CD4-positive, alpha-beta T cell treated with Interleukin-2 at 100 ng/mL for 4 hours (primary cell): Measurements from ENCODE around the gene ANKS4B.
"Not testable (repeated sequence)": the region's sequence is repeated elsewhere in the genome, so short reads cannot be mapped to it uniquely, and the experiment has no call there.

Experiments used
- DNase-seq: peaks from one replicate; pipeline ENCODE4 v3.0.0-alpha.2; 2020; ENCODE audit warnings: low spot score

ANKS4B gene

DNA sequence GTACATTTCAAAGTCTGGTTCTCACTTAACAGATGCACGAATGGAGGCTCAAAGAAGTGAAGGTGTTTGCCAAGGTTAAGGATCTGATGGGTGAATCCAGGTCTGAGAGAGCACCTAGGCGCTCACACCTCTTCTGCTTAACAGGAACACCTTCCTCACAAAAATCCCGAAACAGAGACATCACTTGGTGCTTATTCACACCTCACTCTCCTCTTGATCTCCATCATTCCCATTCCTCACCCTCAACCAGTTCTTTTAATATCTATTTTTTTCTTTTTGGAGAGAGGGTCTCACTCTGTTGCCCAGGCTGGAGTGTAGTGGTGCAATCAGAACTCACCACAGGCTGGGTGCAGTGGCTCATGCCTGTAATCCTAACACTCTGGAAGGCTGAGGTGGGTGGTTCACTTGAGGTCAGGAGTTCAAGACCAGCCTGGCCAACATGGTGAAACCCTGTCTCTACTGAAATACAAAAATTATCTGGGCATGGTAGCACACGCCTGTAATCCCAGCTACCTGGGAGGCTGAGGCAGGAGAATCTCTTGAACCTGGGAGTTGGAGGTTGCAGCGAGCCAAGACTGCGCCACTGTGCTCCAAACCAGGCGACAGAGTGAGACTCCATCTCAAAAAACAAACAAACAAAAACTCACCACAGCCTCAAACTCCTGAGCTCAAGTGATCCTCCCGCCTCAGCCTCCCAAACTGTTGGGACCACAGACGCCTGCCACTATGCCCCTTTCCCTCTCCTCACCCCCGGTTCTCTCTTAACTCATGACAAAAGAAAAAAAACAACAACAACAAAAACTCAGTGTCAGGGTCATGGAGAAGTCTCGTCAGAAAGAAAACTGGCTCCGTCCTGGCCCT is 29.5 kb downstream of the ANKS4B start:
- no peak for DNase-seq

DNA sequence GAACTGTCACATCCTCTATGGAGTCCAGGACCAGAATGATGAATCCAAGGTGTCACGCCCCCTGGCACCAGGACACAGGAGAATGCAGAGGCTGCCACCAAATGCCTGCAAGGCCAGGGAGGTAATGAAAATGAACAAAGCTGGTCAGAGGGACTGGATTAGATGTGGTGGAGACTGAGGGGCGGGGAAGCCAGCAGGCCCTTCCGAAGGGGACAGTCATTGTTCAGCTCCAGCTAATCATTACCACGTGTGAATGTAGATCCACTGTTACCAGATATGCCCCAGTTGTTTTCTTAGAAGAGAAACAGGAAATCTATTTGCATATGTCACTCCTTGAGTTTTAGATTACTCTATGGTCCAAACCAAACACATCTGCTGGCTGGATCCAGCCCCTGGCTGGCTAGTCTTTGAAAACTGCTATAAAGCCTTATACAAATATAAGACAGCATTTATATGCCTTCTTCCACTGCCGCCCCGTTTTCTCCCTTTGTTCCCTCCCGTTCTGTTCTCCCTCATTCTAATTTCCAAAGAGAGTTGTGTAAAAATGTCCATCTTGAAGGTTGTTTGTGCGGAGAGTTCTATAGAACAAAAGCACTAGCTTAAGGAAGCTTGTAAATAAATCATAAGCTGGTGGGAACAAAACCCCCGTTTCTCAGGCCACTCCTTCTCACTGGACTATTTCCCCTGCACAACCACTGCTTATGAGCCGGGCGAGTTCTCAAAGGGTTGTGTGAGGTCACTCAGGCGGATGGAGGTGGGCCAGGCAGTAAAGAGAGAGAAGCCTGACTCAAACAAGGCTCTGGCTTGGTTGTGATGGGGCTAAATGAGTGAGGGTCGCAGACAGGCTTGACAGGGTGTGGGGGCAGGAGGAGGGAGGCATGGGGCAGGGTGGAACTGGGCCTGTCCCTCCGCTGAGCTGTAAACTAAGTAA is 30.4 kb downstream of the ANKS4B start:
- DNase-seq = no peak

DNA sequence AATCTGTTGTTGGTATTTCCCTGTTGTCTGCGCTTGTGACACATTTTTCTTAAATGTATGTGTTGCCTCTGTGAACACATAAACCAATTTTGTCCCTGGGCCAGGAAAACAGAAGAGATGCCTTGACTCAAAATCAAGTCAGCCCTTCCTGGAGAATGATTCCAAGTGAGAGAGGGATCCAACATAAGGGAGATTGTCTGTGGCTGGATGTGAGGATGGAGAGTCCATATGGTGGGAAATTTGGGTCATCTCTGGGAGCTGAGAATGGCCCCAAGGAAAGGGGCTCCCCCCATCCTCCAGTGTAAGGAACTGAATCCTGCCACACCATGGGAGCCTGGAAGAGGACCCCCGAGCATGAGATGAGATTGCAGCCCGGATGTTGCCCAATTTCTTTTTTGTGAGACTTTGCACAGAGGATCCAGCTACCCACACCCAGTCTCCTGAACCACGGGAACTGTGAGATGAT is 31.1 kb downstream of the ANKS4B start:
- DNase-seq = no peak

DNA sequence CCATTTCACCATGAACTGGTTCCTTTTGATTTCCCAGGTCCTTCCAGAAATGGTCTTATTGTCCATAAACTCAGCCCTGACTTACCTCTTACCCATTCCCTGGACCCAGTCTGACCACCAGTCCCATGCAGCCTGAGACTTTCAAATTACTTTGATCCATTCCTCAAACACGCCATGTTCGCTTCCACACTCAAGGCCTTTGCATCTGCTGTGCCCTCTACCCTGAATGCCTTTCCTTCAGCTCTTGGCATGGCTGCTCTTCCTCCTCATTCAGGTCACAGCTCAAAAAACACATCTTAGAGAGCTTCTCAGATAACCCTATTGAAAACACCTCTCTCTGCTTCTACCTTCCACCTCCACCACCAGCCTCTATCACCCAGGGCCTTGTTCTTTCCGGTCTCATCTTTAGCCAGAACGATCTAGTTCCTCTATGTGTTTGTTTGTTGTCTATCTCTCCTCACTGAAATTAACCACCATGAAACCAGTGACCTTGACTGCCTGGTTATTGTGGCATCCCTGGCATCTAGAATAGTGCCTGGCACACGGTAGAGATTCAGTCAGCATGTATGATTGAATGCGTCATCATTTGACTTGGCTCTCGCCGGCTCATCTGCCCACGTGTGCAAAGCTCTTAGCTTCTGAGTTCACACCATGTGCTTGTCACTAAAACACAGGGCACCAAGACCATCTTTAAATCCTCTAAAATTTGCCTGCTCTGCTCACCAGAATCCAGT is 31.8 kb downstream of the ANKS4B start:
- no peak for DNase-seq

DNA sequence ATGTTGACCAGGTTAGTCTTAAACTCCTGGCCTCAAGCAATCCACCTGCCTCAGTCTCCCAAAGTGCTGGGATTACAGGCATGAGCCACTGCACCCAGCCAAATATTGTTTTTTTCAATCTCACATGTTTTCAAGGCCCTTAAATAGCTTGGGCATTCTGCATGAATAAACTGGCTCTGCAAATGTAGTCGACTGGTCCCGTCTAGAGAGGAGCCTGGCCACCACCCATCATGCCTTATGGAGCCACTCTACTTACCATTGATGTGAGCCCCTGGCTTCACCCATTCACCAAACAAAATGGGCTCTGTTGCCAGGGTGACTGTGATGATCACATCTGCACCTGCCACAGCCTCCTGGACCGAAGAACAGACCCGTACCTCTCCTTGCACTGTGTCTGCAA is 33.8 kb downstream of the ANKS4B start:
- no peak for DNase-seq

DNA sequence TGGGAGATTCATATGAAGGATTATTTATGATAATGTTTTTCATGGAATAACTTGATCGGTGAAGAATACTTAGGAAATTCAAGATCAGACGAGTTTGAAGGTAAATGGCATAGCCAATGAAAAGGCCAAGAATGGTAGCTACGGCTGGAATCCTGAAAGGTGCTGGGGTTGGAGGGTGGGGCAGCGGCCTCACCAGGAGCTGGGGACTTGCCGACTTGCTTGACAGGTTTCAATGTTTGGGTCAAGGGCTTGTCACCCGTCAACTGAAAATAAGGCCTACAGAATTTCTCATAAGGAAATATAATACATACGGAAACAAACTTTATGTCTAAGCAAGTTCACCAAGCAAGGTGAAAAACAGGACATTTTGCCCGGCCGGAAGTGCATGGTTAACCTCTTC is 34.7 kb downstream of the ANKS4B start:
- DNase-seq = no peak

DNA sequence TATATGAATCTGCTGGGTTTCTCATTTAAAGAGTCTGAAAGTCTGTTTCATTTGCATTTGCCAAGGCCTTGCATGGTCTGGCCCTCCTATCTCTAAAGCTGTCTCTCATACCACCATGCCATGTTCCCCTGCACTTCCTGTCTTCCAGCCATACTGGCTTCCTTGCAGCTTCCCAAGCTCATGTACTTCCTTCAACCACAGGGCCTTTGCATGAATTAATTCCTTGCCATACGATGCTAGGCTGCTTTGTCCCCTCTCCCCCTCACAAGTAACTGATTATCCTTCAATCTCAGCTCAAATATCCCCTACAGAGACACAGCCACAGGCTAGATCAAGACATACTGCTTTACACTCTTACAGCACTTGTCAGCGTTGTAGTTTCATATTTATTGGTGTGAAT is 38.8 kb downstream of the ANKS4B start:
- DNase-seq = no peak

DNA sequence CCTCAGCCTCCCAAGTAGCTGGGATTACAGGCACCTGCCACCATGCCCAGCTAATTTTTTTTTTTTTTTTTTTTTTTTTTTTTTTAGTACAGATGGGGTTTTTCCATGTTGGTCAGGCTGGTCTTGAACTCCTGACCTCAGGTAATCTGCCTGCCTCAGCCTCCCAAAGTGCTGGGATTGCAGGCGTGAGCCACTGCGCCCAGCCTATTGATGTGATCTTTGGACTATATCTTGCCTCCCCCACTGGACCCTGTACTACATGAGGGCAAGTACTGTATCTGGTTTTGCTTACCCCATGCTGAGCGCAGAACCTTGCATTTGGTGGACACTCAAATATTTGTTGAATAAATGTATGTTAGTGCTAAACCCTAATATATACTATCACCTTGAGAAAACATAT is 39.3 kb downstream of the ANKS4B start:
- DNase-seq = not testable (repeated sequence)

DNA sequence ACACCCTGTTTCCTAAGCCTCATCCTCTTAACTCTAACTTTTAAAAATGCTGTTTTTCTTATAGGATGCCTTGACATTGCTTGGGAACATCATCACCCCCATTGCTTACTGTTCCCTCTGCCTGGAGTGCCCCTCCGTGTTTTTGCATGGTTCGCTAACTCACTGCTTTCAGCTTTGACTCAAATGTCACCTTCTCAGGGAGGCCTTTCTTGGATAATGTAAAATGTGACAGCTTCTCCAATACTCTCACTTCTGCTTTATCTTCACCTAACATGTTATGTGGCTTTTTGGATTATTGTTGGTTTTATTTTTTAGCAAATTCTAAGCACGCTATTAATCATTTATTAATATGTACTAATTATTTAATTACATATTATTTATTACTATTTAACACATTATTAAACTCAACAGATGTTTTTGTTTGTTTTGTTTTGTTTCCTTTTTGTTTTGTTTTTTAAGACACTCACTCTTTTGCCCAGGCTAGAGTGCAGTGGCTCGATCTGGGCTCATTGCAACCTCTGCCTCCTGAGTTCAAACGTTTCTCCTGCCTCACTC is 40.8 kb downstream of the ANKS4B start:
- no peak for DNase-seq

DNA sequence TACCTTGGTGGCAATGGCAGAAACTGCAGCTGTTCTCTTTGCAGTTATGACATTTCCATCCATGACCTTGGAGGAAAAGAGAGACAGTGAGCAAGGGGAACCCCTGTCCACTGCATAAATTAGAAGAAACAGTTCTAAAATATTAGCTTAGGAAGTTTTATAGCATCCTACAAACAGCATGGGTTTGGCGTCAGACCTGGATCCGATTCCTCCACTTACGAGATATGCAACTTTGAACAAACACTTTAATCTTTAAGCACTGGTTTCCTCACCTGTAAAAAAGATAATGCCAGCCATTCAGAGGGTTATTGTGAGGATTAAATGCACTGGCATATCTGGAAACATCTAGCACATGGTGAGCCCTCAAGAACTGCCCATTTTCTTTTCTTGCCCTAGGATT is 42.0 kb downstream of the ANKS4B start:
- no peak for DNase-seq

DNA sequence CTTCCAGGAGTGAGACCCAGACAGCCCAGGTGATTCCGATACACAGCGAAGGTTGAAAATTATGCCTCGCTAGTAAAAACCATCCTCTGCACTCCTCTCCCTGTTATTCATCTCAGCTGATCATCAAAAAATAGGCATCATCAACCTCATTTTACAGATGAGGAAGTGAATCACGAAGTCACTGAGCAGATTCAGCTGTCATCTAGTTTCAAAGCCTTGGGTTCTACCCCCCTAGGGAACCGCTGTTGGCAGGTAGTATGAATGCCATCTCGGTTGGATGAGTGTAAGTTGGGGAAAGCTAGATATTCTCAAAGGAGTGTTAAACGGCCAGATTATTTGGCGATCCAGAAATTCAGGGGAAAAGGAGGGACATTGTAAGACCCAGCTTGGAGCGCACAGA is 42.6 kb downstream of the ANKS4B start:
- no peak for DNase-seq

DNA sequence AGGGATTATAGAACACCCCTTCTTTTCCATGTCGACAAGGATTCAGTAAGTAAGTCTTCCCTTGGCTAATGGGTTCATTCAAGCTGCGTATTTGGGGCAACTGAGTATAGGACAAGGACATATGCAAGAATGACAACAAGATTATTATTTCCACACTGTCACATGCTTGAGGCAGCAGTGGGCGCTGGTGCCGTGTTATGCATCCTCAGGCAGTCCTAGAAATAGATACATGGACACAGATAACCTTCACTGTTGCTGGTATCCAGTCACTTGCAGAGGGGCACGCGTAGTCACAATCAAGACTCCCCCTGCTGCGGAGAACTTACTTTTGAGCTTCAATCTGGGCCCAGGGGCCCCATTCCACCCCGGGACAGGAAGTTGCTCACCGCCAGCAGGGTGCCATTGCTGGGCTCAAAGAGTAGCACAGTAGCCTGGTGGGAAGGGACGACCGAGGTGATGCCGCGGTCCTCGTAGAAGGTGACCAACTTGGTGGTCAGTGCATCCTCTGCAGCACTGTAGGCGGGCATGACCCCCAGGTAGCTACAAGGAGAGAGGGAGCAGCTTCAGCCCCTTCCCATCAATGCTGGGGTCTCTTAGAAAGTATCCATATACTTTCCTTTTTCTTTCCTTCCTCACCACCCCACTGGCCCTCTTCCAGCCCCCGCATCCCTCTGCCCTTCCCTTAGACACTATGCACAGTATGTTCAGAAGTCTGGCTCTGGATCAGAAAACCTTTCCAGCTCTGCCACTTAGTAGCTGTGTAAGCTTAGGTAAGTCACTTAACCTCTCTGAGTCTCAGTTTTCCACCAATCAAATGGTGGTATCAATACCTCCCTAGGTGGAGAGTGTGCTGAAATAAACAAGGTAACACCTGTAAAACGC is 43.8 kb downstream of the ANKS4B start:
- DNase-seq = no peak

DNA sequence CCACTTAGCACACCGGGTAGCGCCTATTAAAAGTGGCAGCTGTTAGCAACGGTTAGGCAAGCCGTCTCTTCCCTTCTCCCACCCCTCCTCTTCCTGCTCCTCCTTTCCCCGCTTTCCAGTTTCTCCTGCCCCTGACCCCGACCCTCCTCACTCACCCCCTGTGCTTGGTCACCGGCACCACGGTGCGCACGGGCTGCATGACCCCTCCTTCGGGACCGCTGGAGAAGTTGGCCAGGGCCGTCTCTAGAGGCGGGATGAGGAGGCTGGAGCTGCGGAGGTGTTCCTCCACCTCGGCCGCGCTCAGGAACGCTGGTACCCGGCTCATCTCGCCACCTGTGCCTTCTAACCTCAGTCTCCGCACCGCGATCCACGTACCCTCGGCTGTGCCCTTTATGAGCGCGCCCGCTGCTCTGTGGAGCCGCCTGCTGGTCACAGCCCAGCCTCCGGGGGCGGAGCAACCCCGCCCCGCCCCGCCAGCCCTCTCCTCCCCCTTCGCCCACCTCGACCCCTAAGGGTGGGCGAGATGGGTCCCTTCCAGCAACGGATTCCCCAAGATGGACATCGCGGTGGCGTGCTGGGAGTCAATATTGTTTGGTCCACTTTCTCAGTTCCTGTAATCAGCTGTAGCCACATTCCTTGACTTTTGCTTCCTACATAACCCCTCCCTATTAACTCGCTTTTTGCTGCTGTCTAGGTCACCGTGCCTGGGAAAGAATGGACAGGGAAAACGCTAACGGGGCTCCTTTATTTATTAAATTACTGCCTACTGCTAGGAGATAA is 44.6 kb downstream of the ANKS4B start, which contains the start of gene CRYM:
Gene CRYM (minus strand): TSS at position 364 of the 780 bp plus-strand sequence. CDS start 39 bp downstream, at position 325.
- DNase-seq = no peak

DNA sequence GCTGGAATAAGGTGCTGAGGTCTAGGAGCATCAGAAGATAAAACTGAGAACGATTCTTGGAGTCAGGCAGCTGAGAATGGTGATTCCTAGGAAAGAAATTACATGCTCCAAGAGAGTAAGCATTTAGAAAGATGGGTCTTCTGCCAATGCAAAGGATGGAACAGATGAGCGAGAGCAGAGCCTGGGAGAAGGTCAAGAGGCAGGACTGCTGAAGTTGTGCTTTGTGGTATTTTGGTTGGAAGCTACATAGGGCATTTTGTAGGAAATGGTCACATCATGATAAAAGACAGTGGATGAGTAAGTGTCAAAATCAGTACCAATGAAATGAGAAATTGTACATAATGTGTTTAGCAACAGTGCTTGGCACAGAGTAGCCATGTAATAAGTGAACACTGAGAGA is 46.0 kb downstream of the ANKS4B start:
- no peak for DNase-seq

DNA sequence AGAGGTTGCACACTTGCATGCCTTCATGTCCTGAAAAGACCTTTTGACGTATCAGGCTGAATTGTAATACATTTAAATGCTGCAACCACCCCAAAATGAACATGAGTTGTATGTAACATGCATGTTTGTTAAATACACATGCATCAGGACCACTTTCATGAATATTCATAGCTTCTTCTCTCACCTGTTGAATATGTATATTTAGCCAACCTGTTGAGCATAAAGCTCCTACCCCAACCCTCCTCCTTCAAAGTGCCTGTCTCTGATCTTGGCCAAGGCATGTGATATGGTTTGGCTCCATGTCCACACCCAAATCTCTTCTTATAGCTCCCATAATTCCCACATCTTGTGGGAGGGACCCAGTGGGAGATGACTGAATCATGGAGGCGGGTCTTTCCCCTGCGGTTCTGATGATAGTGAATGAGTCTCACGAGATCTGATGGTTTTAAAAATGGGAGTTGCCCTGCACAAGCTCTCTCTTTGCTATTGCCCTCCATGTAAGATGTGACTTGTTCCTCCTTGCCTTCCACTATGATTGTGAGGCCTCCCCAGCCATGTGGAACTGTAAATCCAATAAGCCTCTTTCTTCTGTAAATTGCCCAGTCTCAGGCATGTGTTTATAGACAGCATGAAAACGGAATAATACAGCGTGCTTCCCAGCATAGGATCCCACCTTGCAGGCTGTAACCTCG is 48.3 kb downstream of the ANKS4B start:
- no peak for DNase-seq

DNA sequence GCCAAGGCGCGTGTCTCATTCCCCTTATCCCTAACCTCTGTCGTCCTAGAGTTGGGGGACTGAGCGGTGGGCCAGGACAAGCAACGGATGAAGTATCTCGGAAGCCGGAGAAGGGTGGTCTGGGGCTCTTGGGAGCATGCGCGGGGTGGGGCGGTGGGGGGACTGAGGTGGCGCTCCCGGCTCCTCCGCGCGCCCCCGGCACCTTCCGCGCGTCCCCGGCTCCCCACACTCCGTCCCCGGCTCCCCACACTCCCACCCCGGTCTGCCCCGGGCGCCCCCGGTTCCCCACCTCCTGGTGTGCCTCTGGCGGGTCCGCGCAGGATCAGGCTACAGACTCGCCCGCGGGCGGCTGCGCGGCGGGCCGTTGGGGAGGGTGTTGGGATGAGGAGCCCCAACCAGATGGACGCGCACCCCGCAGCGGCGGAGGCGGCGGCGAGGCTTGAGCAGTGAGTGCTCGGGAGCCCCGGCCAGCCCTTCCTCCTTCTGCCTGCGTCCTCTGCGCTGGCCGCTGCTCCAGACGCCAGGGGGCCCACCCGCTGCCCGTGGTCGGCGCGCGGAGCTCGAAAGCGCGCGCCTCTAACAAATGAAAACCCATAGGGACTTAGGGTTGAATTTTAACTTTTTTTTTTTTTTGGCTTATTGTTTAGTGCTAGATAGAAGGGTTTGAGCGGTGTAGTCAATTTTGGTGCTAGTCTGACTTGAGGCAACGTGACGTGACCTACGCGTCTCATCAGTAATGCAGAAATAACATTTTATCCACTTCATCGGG is 50.2 kb downstream of the ANKS4B start:
- no peak for DNase-seq

DNA sequence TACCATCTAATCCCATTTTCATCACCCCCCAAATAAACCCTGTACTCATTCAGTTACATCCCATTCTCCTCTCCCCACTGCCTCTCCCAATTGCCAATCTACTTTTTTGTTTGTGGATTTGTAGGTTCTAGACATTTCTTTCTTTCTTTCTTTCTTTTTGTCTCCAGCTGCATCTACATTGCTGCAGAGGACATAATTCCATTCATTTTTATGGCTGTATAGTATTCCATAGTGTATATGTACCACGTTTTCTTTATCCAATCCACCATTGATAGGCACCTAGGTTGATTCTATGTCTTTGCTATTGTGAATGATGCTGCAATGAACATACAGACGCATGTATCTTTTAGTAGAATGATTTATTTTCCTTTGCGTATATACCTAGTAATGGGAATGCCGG is 50.9 kb downstream of the ANKS4B start:
- no peak for DNase-seq

DNA sequence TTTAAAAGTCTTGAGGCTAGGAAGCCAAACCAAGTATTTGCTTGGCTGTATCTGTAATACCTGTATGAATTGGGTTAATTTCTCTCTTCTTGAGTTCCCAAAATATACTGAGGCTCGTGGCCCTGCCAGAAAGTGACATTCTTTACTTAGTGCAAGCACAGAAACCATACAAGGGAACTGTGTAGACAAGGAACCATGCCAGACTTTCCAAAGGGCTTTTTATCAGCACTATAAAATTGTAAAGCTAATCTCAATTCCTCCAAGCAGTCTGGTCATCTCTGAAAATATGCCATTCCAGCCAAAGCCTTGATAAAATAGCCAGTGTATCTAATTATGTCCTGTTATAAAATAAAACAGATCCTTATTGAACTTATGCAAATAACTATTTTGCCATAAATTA is 51.8 kb downstream of the ANKS4B start:
- DNase-seq = no peak

DNA sequence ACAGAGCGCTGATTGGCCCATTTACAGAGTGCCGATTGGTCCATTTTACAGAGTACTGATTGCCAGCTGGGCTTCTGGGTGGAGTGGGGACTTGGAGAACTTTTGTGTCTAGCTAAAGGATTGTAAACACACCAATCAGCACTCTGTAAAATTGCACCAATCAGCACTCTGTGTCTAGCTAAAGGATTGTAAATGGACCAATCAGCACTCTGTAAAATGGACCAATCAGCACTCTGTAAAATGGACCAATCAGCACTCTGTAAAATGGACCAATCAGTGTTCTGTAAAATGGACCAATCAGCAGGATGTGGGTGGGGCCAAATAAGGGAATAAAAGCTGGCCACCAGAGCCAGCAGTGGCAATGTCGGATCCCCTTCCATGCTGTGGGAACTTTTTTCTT is 56.3 kb downstream of the ANKS4B start:
- not testable (repeated sequence) for DNase-seq
